GM12878 (cell line): ENCODE measurements around the gene RPL36. TPM values are rescaled to one million over a fixed set of nuclear protein-coding genes. Genes with fewer than 3 reads are reported as not detected.

Source experiments
- ESRRA ChIP-seq: IDR thresholded peaks from 2 replicates; pipeline ENCODE4 v1.6.1; 2012; ENCODE audit warnings: mild to moderate bottlenecking, low read length, improper control_type of control experiment
- IRF3 ChIP-seq: fragments of 450-650 bp; IDR thresholded peaks from 2 replicates; pipeline ENCODE4 v1.6.1; 2014; ENCODE audit warnings: mild to moderate bottlenecking
- LARP7 ChIP-seq: fragments of 450-650 bp; IDR thresholded peaks from 2 replicates; pipeline ENCODE4 v1.6.1; 2017; ENCODE audit warnings: mild to moderate bottlenecking
- RCOR1 ChIP-seq: conservative IDR thresholded peaks from 2 replicates; pipeline ENCODE4 v1.6.1; 2012; ENCODE audit warnings: low read depth, low read length, improper control_type of control experiment
- SMAD5 ChIP-seq: IDR thresholded peaks from 2 replicates; pipeline ENCODE4 v1.6.1; 2016; ENCODE audit warnings: antibody characterized with exemption, low read depth
- ZNF207 ChIP-seq: fragments of 450-650 bp; IDR thresholded peaks from 2 replicates; pipeline ENCODE4 v1.6.1; 2014; ENCODE audit warnings: antibody characterized with exemption, mild to moderate bottlenecking, borderline replicate concordance
- polyA plus RNA-seq, 11 experiments: library from polyadenylated mRNA; depleted of rRNA in 4 of 11; unstranded in 6 of 11; stranded (reverse) in 5 of 11; fragments of >200 nt; fragmentation: Nextera tagmentation in 4 of 11; fragmentation: Illumina TruSeq in 1 of 11; extraction: Ambion mirVana in 4 of 11; extraction: Trizol in 1 of 11; gene quantifications; 1 replicate in 1 of 11; 2 replicates in 10 of 11; pipeline versions ENCODE4 v1.2.1 to v1.2.3, GENCODE V29; 2011 to 2016; ENCODE audit warnings: inconsistent platforms in 2 of 11, missing spikeins in 2 of 11, low read depth in 1 of 11
- total RNA-seq, 4 experiments: library from RNA; depleted of rRNA in 3 of 4; stranded (reverse); fragments of >200 nt in 3 of 4; fragmentation: Illumina TruSeq in 1 of 4; extraction: Trizol in 1 of 4; gene quantifications; 2 replicates each; pipeline versions ENCODE4 v1.2.1 to v1.2.3, GENCODE V29; 2013 to 2021
- TF ChIP-seq, protein P1 (sequence below): fragments of 450-650 bp; IDR thresholded peaks from 2 replicates; pipeline ENCODE4 v1.6.1; 2016; ENCODE audit warnings: mild to moderate bottlenecking
- TF ChIP-seq, protein P2 (sequence below): IDR thresholded peaks from 2 replicates; pipeline ENCODE4 v1.6.1; 2012; ENCODE audit warnings: mild to moderate bottlenecking, low read depth, low read length

Gene RPL36
- total and polyA plus RNA-seq, 10 of the 15 experiments (the other 5 are each of a cell fraction or from before 2014, with no cell fraction given), result 374 to 4,942 (median 2,053) TPM

- TF ChIP-seq IRF3, result no peak
- TF ChIP-seq RCOR1, result no peak
- no peak; the same call in 1 of the 2 replicates for TF ChIP-seq LARP7
- TF ChIP-seq, protein P1, sequence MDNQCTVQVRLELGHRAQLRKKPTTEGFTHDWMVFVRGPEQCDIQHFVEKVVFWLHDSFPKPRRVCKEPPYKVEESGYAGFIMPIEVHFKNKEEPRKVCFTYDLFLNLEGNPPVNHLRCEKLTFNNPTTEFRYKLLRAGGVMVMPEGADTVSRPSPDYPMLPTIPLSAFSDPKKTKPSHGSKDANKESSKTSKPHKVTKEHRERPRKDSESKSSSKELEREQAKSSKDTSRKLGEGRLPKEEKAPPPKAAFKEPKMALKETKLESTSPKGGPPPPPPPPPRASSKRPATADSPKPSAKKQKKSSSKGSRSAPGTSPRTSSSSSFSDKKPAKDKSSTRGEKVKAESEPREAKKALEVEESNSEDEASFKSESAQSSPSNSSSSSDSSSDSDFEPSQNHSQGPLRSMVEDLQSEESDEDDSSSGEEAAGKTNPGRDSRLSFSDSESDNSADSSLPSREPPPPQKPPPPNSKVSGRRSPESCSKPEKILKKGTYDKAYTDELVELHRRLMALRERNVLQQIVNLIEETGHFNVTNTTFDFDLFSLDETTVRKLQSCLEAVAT, result no peak
- no peak; the same call in 1 of the 2 replicates for TF ChIP-seq SMAD5
- no peak for TF ChIP-seq ESRRA
- no peak for TF ChIP-seq ZNF207
- TF ChIP-seq, protein P2, sequence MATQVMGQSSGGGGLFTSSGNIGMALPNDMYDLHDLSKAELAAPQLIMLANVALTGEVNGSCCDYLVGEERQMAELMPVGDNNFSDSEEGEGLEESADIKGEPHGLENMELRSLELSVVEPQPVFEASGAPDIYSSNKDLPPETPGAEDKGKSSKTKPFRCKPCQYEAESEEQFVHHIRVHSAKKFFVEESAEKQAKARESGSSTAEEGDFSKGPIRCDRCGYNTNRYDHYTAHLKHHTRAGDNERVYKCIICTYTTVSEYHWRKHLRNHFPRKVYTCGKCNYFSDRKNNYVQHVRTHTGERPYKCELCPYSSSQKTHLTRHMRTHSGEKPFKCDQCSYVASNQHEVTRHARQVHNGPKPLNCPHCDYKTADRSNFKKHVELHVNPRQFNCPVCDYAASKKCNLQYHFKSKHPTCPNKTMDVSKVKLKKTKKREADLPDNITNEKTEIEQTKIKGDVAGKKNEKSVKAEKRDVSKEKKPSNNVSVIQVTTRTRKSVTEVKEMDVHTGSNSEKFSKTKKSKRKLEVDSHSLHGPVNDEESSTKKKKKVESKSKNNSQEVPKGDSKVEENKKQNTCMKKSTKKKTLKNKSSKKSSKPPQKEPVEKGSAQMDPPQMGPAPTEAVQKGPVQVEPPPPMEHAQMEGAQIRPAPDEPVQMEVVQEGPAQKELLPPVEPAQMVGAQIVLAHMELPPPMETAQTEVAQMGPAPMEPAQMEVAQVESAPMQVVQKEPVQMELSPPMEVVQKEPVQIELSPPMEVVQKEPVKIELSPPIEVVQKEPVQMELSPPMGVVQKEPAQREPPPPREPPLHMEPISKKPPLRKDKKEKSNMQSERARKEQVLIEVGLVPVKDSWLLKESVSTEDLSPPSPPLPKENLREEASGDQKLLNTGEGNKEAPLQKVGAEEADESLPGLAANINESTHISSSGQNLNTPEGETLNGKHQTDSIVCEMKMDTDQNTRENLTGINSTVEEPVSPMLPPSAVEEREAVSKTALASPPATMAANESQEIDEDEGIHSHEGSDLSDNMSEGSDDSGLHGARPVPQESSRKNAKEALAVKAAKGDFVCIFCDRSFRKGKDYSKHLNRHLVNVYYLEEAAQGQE, result no peak
These were observed 1.1 kb downstream of the RPL36 start (continued) for GRCh38 chr19:5690955-5691821.
